ENCODE results near the gene SLX4IP.

DNA sequence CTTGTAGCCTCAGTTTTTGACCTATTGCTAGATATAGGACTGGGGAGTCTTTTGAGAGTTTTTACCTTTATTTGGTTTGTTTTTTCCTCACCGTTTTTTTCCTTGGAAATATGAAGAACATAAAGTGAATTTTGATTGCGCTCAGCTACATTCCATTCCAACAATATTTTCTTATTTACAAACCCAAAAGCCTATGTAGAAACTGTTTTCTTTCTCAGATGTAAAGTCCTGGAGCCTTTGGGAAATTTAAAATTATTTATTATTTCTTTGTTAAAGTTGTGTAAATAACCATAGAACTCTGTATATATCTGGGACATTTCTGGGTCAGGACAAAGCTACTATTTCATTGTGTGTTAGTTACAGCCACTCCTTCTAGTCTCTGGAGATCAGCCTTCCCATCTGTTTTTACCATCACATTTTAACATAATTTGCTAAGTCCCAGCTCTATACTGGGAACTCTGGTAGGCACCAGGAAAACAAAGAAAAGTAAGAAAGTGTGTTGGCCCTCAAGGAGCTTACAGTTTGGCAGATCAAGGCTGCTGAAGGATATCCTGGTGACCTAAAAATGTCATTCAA lies 169.8 kb downstream of the SLX4IP start:
- TF ChIP-seq, protein P1, sequence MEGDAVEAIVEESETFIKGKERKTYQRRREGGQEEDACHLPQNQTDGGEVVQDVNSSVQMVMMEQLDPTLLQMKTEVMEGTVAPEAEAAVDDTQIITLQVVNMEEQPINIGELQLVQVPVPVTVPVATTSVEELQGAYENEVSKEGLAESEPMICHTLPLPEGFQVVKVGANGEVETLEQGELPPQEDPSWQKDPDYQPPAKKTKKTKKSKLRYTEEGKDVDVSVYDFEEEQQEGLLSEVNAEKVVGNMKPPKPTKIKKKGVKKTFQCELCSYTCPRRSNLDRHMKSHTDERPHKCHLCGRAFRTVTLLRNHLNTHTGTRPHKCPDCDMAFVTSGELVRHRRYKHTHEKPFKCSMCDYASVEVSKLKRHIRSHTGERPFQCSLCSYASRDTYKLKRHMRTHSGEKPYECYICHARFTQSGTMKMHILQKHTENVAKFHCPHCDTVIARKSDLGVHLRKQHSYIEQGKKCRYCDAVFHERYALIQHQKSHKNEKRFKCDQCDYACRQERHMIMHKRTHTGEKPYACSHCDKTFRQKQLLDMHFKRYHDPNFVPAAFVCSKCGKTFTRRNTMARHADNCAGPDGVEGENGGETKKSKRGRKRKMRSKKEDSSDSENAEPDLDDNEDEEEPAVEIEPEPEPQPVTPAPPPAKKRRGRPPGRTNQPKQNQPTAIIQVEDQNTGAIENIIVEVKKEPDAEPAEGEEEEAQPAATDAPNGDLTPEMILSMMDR (IDR thresholded peaks at IDR 0.05; ENCODE audit: insufficient read depth, low read depth, low read length): no peak
- no peak for TF ChIP-seq EZH2 (IDR thresholded peaks at IDR 0.05; ENCODE audit: insufficient read depth, low read length)

Data from astrocyte (in vitro differentiated cells and primary cell).